Measurements from ENCODE around the gene TTC34.

The TTC34 gene

DNA sequence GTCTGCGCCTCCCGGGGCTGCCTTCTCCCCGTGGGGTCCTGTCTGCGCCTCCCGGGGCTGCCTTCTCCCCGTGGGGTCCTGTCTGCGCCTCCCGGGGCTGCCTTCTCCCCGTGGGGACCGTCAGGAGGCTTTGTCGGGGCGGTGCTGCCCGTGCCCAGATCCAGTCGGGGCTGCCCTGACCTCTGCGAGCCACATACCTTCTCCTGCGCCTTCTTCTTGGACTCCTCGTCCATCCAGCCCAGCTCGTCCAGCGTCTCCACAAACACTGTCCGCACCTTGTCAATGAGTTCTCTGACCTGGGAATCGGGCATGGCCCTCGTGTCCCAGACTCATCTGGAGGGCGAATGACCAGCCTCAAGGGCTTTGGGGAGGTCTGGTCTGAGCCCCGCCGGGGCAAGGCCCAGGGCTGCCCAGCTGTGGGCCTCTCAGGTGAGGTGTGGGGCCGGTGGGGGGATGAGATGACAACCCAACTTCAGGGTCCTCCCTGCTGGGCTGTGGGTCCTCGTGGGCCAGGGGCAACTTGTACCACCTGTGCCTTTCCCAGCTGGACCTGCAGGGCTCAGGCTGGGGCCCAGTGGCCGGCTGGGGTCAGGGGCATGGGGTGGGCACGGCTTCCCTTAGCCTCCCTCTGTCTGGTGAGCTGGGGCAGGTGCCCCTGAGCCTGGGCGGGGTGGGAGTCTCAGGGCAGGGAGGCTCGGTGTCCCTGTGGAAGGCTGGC, 205.5 kb downstream of the TTC34 start:
- no peak for DNase-seq (ENCODE audit: low read depth)
- in situ Hi-C loops (cut with HindIII; ENCODE audit: low sequenced_read_pairs) = no loop called here
- H3K4me3 ChIP-seq (ENCODE audit: low read depth, low read length) = no peak overlapping the region

DNA sequence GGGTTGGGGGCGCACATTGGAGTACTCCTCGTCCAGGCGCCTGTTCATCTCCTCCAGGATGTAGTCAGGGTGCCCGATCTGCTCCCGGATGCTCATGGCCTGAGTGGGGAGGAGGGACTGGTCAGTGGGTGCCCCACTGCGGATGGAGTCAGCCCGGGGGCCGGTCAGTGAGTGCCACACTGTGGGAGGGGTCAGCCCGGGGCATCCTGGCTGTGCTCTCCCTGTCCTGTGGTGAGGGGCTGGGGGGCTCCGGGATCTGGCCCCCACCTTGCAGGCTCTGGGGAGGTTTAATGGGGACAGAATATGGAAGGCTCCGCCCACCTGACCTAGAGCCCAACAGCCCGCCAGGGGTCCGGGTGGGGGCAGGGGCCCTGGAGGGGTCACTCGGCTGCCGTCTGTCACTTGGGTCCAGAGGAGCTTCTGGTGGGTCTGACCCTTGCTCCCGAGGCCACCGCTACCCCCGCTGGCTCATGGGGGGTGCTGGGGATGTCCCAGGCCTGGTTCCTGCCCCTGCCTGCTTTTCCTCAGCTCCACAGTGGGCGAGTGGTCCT, 206.2 kb downstream of the TTC34 start:
- in situ Hi-C loops (cut with HindIII; ENCODE audit: low sequenced_read_pairs) = no loop called here
- H3K4me3 ChIP-seq (ENCODE audit: low read depth, low read length) = no peak overlapping the region
- DNase-seq (ENCODE audit: low read depth) = no peak
- TF ChIP-seq, protein P1, sequence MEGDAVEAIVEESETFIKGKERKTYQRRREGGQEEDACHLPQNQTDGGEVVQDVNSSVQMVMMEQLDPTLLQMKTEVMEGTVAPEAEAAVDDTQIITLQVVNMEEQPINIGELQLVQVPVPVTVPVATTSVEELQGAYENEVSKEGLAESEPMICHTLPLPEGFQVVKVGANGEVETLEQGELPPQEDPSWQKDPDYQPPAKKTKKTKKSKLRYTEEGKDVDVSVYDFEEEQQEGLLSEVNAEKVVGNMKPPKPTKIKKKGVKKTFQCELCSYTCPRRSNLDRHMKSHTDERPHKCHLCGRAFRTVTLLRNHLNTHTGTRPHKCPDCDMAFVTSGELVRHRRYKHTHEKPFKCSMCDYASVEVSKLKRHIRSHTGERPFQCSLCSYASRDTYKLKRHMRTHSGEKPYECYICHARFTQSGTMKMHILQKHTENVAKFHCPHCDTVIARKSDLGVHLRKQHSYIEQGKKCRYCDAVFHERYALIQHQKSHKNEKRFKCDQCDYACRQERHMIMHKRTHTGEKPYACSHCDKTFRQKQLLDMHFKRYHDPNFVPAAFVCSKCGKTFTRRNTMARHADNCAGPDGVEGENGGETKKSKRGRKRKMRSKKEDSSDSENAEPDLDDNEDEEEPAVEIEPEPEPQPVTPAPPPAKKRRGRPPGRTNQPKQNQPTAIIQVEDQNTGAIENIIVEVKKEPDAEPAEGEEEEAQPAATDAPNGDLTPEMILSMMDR (IDR thresholded peaks at IDR 0.05; ENCODE audit: low read depth, low read length, missing control alignments) = no peak

More for the DNA sequence above, 205.5 kb downstream of the TTC34 start:
- TF ChIP-seq, protein P1 (IDR thresholded peaks at IDR 0.05; ENCODE audit: low read depth, low read length, missing control alignments) = no peak

DNA sequence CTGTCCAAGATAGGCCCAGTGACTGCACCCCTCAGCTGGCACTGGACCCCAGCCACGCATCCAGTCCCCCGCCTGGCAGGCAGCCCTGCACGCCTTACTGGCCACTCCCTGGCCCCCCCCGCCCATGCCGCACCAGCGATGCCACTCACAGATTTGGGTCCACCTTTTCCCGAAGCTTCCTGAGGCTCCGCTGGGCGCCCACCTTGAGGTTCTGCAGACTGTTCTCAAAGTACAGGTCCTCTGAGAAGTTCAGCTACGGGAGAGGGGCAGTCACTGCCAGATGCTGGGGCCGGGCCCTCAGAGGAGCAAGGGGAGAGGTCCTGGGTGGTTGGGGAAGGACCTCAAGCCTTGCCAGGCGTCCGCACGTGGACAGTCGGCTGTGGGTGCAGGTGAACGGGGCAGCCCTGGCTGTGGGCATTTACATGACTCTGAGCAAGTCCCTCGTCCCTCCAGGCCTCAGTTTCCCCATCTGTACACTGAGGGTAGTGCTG, 206.8 kb downstream of the TTC34 start:
- TF ChIP-seq, protein P1 (IDR thresholded peaks at IDR 0.05; ENCODE audit: low read depth, low read length, missing control alignments) = no peak
- H3K4me3 ChIP-seq (ENCODE audit: low read depth, low read length) = no peak overlapping the region
- in situ Hi-C loops (cut with HindIII; ENCODE audit: low sequenced_read_pairs) = no loop called here
- no peak for DNase-seq (ENCODE audit: low read depth)

DNA sequence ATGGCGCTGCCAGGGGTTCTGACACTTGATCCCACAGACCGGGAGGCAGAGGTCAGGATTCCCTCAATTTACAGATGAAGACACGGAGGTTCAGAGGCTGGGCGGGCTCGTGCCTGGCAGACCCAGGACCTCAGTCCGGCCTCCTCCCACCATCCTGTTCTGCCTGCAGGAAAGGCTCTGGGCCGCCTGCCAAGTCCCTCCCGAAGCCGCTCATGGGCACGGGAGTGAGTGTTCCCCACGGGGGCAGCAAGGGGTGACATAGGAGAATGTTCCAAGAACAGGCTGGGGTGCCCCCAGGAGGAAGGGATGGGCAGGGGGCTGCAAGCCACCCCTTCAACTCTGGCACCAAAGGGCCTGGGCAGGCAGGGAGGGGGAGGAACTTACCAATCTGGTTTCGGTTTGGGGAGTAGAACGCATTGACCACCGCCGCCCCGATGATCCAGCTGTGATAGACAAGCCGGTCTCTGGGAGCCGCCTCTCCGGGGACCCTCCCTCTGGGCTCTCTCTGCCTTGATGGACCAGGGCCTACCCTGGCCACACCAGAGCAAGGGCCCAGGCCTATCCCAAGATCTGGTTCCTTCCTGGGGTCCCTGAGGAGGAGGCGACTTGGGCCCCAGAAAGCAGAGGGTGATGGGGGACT, 207.4 kb downstream of the TTC34 start:
- in situ Hi-C loops (cut with HindIII; ENCODE audit: low sequenced_read_pairs) = no loop called here
- DNase-seq (ENCODE audit: low read depth) = no peak
- TF ChIP-seq, protein P1 (IDR thresholded peaks at IDR 0.05; ENCODE audit: low read depth, low read length, missing control alignments) = no peak
- no peak overlapping the region for H3K4me3 ChIP-seq (ENCODE audit: low read depth, low read length)

DNA sequence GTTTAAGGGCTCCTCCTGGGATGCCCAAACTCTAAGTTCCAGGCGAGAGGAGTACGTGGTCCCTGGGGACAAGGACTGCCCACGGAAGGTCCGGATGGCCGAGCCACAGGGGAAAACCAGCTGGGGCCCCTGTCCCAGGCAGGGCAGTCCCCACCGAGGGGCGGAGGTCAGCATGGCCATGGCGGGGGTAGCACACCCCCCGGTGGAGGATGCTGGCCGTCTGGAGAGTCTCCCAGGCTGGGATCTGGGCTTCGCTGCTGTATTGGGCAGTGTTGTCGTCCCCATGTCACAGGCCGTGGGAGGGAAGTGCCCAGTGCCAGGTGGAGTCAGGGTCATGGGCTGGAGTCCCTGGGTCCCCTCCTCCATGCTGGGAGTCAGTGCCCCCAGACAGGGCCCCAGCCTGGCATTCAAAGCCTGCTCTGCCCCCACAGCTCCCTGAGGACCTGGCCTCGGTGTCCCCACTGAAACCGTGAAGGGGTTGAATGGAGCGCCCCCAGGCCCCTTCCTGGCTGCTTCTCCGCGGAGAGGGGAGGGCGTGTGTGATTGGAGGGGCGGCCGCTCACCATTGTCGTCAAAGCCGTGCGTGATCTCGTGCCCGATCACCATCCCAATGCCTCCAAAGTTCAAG, 208.1 kb downstream of the TTC34 start:
- TF ChIP-seq, protein P1 (IDR thresholded peaks at IDR 0.05; ENCODE audit: low read depth, low read length, missing control alignments) = no peak
- in situ Hi-C loops (cut with HindIII; ENCODE audit: low sequenced_read_pairs) = no loop called here
- no peak overlapping the region for H3K4me3 ChIP-seq (ENCODE audit: low read depth, low read length)
- no peak for DNase-seq (ENCODE audit: low read depth)

DNA sequence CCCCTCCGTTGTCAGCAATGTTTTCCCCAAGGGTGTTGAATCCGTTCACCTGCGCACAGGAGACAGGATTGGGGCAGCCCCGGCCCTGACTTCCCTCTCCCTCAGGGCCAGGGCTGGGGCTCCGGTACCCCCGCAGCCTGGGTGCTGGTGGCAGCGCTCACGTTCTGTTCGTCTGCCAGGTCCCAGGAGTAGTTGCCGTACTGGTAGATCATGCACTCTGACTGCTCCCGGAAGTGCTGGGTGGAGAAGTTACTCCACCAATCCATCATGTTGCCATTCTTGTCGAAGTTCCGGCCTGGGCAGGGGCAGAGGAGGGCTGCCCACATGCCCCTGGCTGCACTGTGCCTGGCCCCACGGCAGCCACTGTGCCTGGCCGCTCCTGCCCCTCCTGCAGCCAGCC, 208.8 kb downstream of the TTC34 start:
- in situ Hi-C loops (cut with HindIII; ENCODE audit: low sequenced_read_pairs) = no loop called here
- TF ChIP-seq, protein P1 (IDR thresholded peaks at IDR 0.05; ENCODE audit: low read depth, low read length, missing control alignments) = no peak
- H3K4me3 ChIP-seq (ENCODE audit: low read depth, low read length) = no peak overlapping the region
- DNase-seq (ENCODE audit: low read depth) = no peak
